HG03520 (cell line): ENCODE data around the gene LCN10.
"Not testable (repeated sequence)": the region's sequence is repeated elsewhere in the genome, so short reads cannot be mapped to it uniquely, and the experiment has no call there.

ENCODE experiments used
- ATAC-seq: cut with Tn5 transposase; IDR thresholded peaks from one replicate; pipeline ENCODE4 v1.9.1; 2021; ENCODE audit warnings: mild to moderate bottlenecking, moderate library complexity; ENCODE audit not compliant: unreplicated experiment

The LCN10 gene

GRCh38 chr9:136755302-136756133, 12.8 kb upstream of the LCN10 start:
- ATAC-seq = not testable (repeated sequence)

DNA sequence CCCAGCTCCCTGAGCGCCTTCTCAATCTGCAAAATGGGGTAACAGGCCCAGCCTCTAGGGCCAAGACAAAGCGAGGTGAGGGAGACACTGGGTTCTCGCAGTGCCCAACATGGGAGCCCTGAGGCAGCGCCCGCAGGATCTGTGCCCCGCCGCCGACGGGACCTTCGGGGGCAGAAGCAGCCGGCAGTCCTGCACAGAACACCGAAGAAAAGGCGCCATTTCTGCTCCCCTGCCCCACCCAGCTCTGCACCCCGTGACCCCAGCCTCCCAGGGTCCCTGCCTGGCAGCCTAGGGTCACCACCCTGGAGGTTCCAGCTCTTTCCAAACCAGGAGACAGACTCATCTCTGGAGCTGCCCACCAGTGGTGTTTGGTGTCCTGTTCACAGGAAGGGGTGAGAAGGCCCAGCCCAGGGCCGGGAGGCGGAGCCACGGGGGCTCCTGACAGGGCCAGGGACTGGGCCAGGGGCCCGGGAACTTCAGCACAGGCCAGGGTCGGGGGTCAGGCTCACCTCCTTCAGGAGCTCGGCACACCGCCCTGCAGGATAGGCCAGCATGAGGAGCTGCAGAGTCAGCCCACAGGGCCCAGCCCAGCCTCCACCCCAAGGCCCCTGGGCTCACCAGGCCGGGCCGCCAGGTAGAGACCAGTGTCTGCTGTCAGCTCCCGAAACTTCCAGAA, 12.0 kb upstream of the LCN10 start:
- no peak for ATAC-seq

GRCh38 chr9:136754059-136754572, 11.4 kb upstream of the LCN10 start:
- ATAC-seq = no peak

DNA sequence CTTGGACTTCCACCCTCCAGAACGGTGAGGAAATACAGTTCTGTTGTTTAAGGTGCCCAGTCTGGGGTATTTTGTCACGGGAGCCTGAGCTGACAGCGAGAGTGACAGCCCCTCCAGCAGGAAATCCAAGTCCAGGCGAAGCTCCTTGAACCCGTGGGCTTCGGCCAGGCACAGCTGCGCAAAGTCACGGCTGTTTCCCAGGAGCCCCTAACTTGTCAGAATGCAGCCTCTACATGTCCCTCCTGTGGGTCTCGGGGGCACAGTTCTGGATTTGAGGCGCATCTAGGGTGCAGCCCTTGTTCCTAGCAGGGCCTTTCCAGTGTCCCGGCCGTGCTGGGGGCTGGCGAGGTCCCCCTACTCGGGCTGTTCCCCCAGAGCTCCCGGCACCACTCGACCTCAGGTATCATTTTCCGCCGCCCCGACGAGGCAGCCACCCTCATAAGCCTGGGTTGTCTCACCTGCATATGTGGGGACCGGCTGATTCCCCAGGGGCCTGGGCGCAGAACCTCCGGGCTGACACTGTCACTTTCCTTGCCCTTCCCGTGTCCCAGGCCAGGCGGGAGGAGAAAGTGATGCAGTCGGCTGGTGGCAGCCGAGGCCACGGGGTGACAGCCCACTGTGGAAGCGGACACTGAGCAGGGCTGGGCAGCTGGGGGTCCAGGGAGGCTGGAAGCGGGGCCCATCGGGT, 10.8 kb upstream of the LCN10 start:
- ATAC-seq = no peak

- no peak for ATAC-seq
Observed at GRCh38 chr9:136751814-136752213, 9.1 kb upstream of the LCN10 start.

GRCh38 chr9:136751244-136751643, 8.5 kb upstream of the LCN10 start:
- ATAC-seq = no peak

DNA sequence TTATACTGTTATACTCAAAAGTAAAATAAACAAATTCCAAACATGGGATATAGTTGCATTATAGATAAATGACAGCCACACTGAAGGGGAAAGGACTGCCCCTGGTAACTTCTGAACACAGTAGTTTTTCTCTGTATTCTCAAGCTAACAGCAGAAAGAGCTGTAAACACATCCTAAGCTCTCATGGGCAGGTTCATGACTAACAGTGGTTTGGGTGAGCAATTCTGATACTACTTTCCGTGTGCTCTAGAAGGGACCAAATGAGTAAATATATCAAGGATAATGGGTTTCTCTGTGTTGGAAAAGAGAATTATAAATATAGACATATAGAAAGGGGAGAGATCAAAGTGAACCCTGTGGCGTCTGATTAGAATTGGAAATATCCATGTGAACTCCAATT, 7.8 kb upstream of the LCN10 start:
- ATAC-seq = no peak

DNA sequence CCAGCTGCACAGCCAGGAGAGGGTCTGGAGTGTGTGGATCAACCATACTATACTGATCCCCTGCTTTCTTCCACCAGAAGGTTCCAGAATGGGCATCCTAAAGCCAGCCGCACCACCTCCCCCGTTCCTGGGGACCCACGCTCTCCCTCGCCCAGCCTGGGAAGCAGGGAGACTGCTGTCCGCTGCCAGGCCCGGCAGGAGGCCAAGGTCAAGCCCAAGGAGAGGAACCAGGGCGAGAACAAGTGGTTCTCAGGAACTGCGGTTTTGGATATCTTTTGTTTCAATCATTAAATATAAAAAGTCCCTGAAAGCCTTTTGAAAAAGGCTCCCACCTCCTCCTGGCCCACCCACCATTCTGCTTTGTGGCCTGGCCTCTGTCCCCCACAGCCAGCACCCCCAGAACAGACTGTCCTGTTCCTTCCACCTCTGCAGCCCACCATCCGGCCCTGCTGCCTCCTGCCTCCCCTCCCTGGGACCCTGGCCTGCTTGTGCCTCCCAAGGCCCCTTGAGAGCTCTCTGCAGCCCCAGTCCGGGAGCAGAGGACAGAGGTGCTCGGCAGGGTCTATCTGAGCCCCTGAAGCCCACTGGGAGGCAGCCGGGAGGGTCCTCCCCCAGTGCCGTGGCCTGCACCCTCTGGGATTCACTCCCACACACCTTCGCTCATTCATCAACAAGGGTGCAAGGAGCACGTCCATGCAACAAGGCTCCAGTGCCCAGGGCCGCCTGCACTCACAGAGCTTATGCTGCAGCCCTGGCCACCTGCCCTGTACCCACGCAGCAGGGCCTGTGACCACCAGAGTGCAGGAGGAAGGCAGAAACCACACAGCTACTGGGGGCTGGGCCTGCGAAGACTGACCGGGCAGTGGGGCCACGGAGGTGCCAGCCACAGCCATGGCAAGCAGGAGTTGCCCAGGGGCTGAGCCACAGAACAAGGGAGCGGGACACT, 6.2 kb upstream of the LCN10 start:
- no peak for ATAC-seq

GRCh38 chr9:136748201-136748600, 5.5 kb upstream of the LCN10 start, which contains the start of gene LCN6:
Gene LCN6 (minus strand): TSS chr9:136748525. CDS start chr9:136748483, 42 bp downstream.
- no peak for ATAC-seq

GRCh38 chr9:136747161-136748060, 4.7 kb upstream of the LCN10 start:
- ATAC-seq = no peak

DNA sequence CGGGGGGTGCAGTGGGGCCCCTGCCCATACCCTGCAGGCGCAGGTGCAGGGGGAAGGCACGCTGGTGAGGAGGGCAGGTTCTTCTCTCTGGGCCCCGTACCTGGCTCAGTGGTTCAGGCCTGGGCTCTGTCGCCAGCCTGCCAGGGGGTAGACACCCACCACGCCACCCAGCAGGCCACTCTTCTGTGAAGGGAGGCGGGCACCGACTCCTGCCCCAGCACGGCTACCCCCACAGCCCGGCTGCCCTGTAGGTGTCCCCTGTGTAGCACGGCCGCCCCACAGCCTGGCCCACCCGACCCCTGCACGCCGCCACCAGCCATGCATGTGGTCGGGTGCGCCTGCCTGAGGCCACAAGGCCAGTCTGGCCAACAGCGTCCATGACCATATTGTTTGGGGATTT, 3.9 kb upstream of the LCN10 start:
- no peak for ATAC-seq

DNA sequence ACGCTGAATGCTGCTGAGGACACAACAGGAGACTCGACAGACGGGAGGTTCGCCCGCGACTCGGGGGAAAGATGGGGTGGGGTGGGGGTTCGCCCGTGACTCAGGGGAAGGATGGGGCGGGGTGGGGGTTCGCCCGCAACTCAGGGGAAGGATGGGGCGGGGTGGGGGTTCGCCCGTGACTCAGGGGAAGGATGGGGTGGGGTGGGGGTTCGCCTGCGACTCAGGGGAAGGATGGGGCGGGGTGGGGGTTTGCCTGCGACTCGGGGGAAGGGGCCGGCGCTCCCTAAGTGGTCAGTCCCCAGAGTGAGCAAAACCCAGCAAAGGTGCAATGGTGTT, 3.4 kb upstream of the LCN10 start:
- ATAC-seq = no peak

DNA sequence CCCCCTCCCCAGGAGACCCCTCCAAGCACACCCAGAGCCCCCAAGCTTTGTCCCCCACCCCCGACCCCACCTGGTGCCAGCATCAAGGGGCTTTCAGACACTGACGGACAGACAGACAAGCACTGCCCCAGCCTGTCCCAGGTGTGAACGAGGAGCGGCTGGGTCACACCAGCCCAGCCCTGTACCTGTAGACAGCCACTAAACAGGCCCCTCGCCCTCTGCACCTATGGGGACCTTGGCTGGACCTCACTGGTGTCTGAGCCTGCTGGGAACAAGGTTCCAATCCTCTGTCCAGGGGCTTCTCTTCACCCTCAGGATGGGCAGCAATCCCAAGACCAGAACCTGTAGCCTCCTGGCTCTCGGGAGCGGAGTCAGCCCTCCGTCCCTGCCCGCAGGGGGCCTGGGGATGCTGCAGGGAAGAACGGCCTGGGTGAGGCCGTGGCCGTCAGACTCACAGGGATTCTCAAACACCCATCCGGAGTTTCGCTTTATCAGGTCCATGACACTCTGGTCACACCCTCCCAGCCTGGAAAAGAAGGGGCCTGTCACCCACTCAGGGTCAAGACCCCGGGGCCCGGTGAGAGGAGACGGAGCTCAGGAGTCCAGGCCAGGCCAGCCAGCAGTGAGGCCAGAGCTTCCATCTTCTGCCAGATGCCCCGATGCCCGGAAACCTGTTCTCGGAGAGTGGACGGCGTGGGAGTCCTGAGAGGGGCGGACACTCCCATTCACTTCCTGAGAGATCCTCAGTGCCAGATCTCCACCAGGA, 2.8 kb upstream of the LCN10 start:
- no peak for ATAC-seq

GRCh38 chr9:136744773-136745172, 2.0 kb upstream of the LCN10 start:
- ATAC-seq = no peak

- no peak for ATAC-seq
Observed at GRCh38 chr9:136743639-136744211, 985 bp upstream of the LCN10 start.

GRCh38 chr9:136741883-136742571, 713 bp downstream of the LCN10 start:
- ATAC-seq = no peak

GRCh38 chr9:136740971-136741882, 1.5 kb downstream of the LCN10 start:
- ATAC-seq = no peak
